HepG2 (cell line): ENCODE data around the gene MEF2A.

Experiments
- ADNP ChIP-seq: sonication (generic); formaldehyde crosslinking; IDR thresholded peaks from 2 replicates; pipeline ENCODE4 v1.4.0; 2020; ENCODE audit warnings: missing genetic modification reagents
- CTCF ChIP-seq: sonication (generic); formaldehyde crosslinking; IDR thresholded peaks from 2 replicates; pipeline ENCODE4 v1.5.0; 2020; ENCODE audit warnings: mild to moderate bottlenecking, missing genetic modification reagents, moderate library complexity
- EP300 ChIP-seq, 3 experiments: sonication (generic) in 1 of 3; formaldehyde crosslinking in 1 of 3; IDR thresholded peaks; 2 replicates each; pipeline versions ENCODE4 v1.5.1 to v1.6.1; 2011 to 2020; ENCODE audit warnings: low read depth in 2 of 3, low read length in 2 of 3, borderline replicate concordance in 1 of 3, improper control_type of control experiment in 1 of 3, mild to moderate bottlenecking in 1 of 3, missing genetic modification reagents in 1 of 3, moderate library complexity in 1 of 3
- EZH2 ChIP-seq: conservative IDR thresholded peaks from 2 replicates; pipeline ENCODE4 v1.6.1; 2012; ENCODE audit warnings: mild to moderate bottlenecking, low read depth, low read length, moderate library complexity
- HNF4G ChIP-seq, 2 experiments: sonication (generic) in 1 of 2; formaldehyde crosslinking in 1 of 2; IDR thresholded peaks; 2 replicates each; pipeline versions ENCODE4 v1.4.0 to v1.6.1; 2011 to 2020; ENCODE audit warnings: borderline replicate concordance in 2 of 2, low read depth in 2 of 2, mild to moderate bottlenecking in 2 of 2, low read length in 1 of 2, missing genetic modification reagents in 1 of 2, moderate library complexity in 1 of 2
- KIAA2018 ChIP-seq: sonication (generic); formaldehyde crosslinking; IDR thresholded peaks from 2 replicates; pipeline ENCODE4 v1.5.0; 2020; ENCODE audit warnings: mild to moderate bottlenecking, missing genetic modification reagents, borderline replicate concordance
- KLF15 ChIP-seq: sonication (generic); formaldehyde crosslinking; IDR thresholded peaks from 2 replicates; pipeline ENCODE4 v1.8.1; 2023; ENCODE audit warnings: borderline replicate concordance, mild to moderate bottlenecking, inconsistent platforms, missing genetic modification reagents, mixed read lengths
- MAFG ChIP-seq: sonication (generic); formaldehyde crosslinking; IDR thresholded peaks from 2 replicates; pipeline ENCODE4 v1.5.1; 2020; ENCODE audit warnings: mild to moderate bottlenecking, missing genetic modification reagents
- POLR2A ChIP-seq, 2 experiments: IDR thresholded peaks; 2 replicates each; pipeline ENCODE4 v1.6.1; 2011; ENCODE audit warnings: low read depth in 2 of 2, low read length in 2 of 2, mild to moderate bottlenecking in 1 of 2, moderate library complexity in 1 of 2; ENCODE audit not compliant: insufficient read depth in 1 of 2
- RAD21 ChIP-seq: fragments of 450-650 bp; formaldehyde crosslinking; IDR thresholded peaks from 2 replicates; pipeline ENCODE4 v1.5.0; 2020; ENCODE audit warnings: mild to moderate bottlenecking
- UBTF ChIP-seq: sonication (generic); formaldehyde crosslinking; IDR thresholded peaks from 2 replicates; pipeline ENCODE4 v1.4.0; 2020; ENCODE audit warnings: mild to moderate bottlenecking, missing genetic modification reagents
- ZNF138 ChIP-seq: sonication (generic); formaldehyde crosslinking; IDR thresholded peaks from 2 replicates; pipeline ENCODE4 v1.5.0; 2020; ENCODE audit warnings: mild to moderate bottlenecking, low read depth, missing genetic modification reagents
- ZNF687 ChIP-seq: sonication (generic); formaldehyde crosslinking; IDR thresholded peaks from 2 replicates; pipeline ENCODE4 v1.5.1; 2020; ENCODE audit warnings: mild to moderate bottlenecking, missing genetic modification reagents, moderate library complexity
- ZNF891 ChIP-seq: sonication (generic); formaldehyde crosslinking; IDR thresholded peaks from 2 replicates; pipeline ENCODE4 v1.5.0; 2020; ENCODE audit warnings: mild to moderate bottlenecking, missing genetic modification reagents

- no peak for TF ChIP-seq HNF4G (IDR thresholded peaks at IDR 0.05; ENCODE audit: borderline replicate concordance, low read depth, low read length)
- no peak for TF ChIP-seq HNF4G (CRISPR knock-in tag; IDR thresholded peaks at IDR 0.05; ENCODE audit: borderline replicate concordance, low read depth)
- no peak for TF ChIP-seq CTCF (CRISPR knock-in tag)
- TF ChIP-seq ZNF138: no peak
- TF ChIP-seq UBTF: no peak
- TF ChIP-seq ZNF891 (CRISPR knock-in tag): no peak
- TF ChIP-seq MAFG (CRISPR knock-in tag): no peak
- no peak for TF ChIP-seq KLF15 (CRISPR knock-in tag)
- no peak for TF ChIP-seq EZH2
- TF ChIP-seq POLR2A (IDR thresholded peaks at IDR 0.05; ENCODE audit: insufficient read depth in 1 of 2, low read depth in 2 of 2, low read length in 2 of 2): no peak
- no peak for TF ChIP-seq EP300 (IDR thresholded peaks at IDR 0.05; ENCODE audit: low read depth in 2 of 2, low read length in 2 of 2)
- no peak for TF ChIP-seq EP300 (CRISPR knock-in tag; IDR thresholded peaks at IDR 0.05; ENCODE audit: borderline replicate concordance)
- TF ChIP-seq ZNF687 (CRISPR knock-in tag): no peak
- no peak for TF ChIP-seq RAD21 (CRISPR knock-in tag)
- TF ChIP-seq ADNP (CRISPR knock-in tag): no peak
- no peak for TF ChIP-seq KIAA2018
Observed at GRCh38 chr15:99580076-99580475, 14.3 kb downstream of the MEF2A start.
